Lower leg skin (tissue), 3 donors: ENCODE measurements around the gene APC.

Experiments used
- CTCF ChIP-seq, 3 donors: fragments of 450-650 bp; IDR thresholded peaks; one replicate each; pipeline ENCODE4 v1.5.1; 2016; ENCODE audit warnings: antibody characterized with exemption in 3 of 3, mild to moderate bottlenecking in 3 of 3, moderate library complexity in 2 of 3
- POLR2A ChIP-seq, 2 donors: fragments of 450-650 bp; IDR thresholded peaks; one replicate each; pipeline ENCODE4 v1.6.1; 2016 to 2017; ENCODE audit warnings: antibody characterized with exemption in 2 of 2, mild to moderate bottlenecking in 1 of 2, moderate library complexity in 1 of 2

- TF ChIP-seq CTCF (IDR thresholded peaks at IDR 0.05) (no peak), POLR2A (IDR thresholded peaks at IDR 0.05) (no peak)
These were observed 24.5 kb upstream of the APC start for GRCh38 chr5:112713206-112713605.
